Measurements from ENCODE around the gene RBPJ.

RBPJ gene

GRCh38 chr4:26420913-26421312, 100.1 kb downstream of the RBPJ start:
- no peak for DNase-seq (ENCODE audit: extremely low spot score)
- POLR2A ChIA-PET: no interaction called here
- CTCF ChIA-PET: no interaction called here
- no peak for TF ChIP-seq PKNOX1 (IDR thresholded peaks at IDR 0.05)
- no peak for TF ChIP-seq SP1 (IDR thresholded peaks at IDR 0.05)
- no peak for TF ChIP-seq TARDBP (IDR thresholded peaks at IDR 0.05)
- no peak for TF ChIP-seq LEF1 (IDR thresholded peaks at IDR 0.05; ENCODE audit: borderline replicate concordance)
- no peak for TF ChIP-seq BHLHE40 (IDR thresholded peaks at IDR 0.05; ENCODE audit: borderline replicate concordance)
- TF ChIP-seq FOXK2 (IDR thresholded peaks at IDR 0.05): no peak

- CTCF ChIA-PET: no interaction called here
- no peak for TF ChIP-seq FOXK2 (IDR thresholded peaks at IDR 0.05)
- no peak for TF ChIP-seq ELF4 (IDR thresholded peaks at IDR 0.05)
- no peak for TF ChIP-seq LEF1 (IDR thresholded peaks at IDR 0.05; ENCODE audit: borderline replicate concordance)
- no peak for TF ChIP-seq TARDBP (IDR thresholded peaks at IDR 0.05)
- no peak for TF ChIP-seq ARNT (IDR thresholded peaks at IDR 0.05)
- TF ChIP-seq HDGF (IDR thresholded peaks at IDR 0.05; ENCODE audit: borderline replicate concordance): no peak
- no peak for TF ChIP-seq CTBP1 (IDR thresholded peaks at IDR 0.05; ENCODE audit: borderline replicate concordance)
- no peak for TF ChIP-seq BHLHE40 (IDR thresholded peaks at IDR 0.05; ENCODE audit: borderline replicate concordance)
- TF ChIP-seq L3MBTL2 (conservative IDR thresholded peaks at IDR 0.05): no peak
- TF ChIP-seq ZNF384 (IDR thresholded peaks at IDR 0.05): no peak
- no peak for TF ChIP-seq FOXA1 (IDR thresholded peaks at IDR 0.05)
- TF ChIP-seq SUZ12 (IDR thresholded peaks at IDR 0.05): no peak
- TF ChIP-seq NFRKB (IDR thresholded peaks at IDR 0.05): no peak
- no peak for TF ChIP-seq FOXM1 (IDR thresholded peaks at IDR 0.05; ENCODE audit: borderline replicate concordance)
- POLR2A ChIA-PET: no interaction called here
Measured at GRCh38 chr4:26424153-26424552, 103.3 kb downstream of the RBPJ start.

GRCh38 chr4:26424838-26425237, 104.0 kb downstream of the RBPJ start:
- TF ChIP-seq L3MBTL2 (conservative IDR thresholded peaks at IDR 0.05): no peak
- no peak for TF ChIP-seq LEF1 (IDR thresholded peaks at IDR 0.05; ENCODE audit: borderline replicate concordance)
- no peak for TF ChIP-seq SUZ12 (IDR thresholded peaks at IDR 0.05)
- ChIA-PET POLR2A (no interaction called here), CTCF (interaction anchor here (0.6 kb wide), 2 partner anchors 124 to 297 kb away, joined by 3 read pairs; no protein-coding TSS in a partner anchor)
- no peak for DNase-seq (ENCODE audit: extremely low spot score)

More at GRCh38 chr4:26424153-26424552, 103.3 kb downstream of the RBPJ start:
- no peak for DNase-seq (ENCODE audit: extremely low spot score)

- TF ChIP-seq BHLHE40 (IDR thresholded peaks at IDR 0.05; ENCODE audit: borderline replicate concordance) (no peak), NFRKB (IDR thresholded peaks at IDR 0.05) (no peak), FOXK2 (IDR thresholded peaks at IDR 0.05) (no peak), SUZ12 (IDR thresholded peaks at IDR 0.05) (no peak), CTBP1 (IDR thresholded peaks at IDR 0.05; ENCODE audit: borderline replicate concordance) (no peak), TARDBP (IDR thresholded peaks at IDR 0.05) (no peak), PKNOX1 (IDR thresholded peaks at IDR 0.05) (no peak), FOXA1 (IDR thresholded peaks at IDR 0.05) (no peak), L3MBTL2 (conservative IDR thresholded peaks at IDR 0.05) (no peak), ARNT (IDR thresholded peaks at IDR 0.05) (no peak), FOXM1 (IDR thresholded peaks at IDR 0.05; ENCODE audit: borderline replicate concordance) (no peak), ELF4 (IDR thresholded peaks at IDR 0.05) (no peak), SP1 (IDR thresholded peaks at IDR 0.05) (no peak)
- DNase-seq (ENCODE audit: extremely low spot score): no peak
- POLR2A ChIA-PET: no interaction called here
- CTCF ChIA-PET: no interaction called here
Measured at GRCh38 chr4:26425953-26426352, 105.1 kb downstream of the RBPJ start.

- TF ChIP-seq PKNOX1 (IDR thresholded peaks at IDR 0.05) (no peak), SUZ12 (IDR thresholded peaks at IDR 0.05) (no peak), TARDBP (IDR thresholded peaks at IDR 0.05) (no peak), ZNF384 (IDR thresholded peaks at IDR 0.05) (no peak)
- ChIA-PET POLR2A (no interaction called here), CTCF (no interaction called here)
- no peak for DNase-seq (ENCODE audit: extremely low spot score)
Measured at GRCh38 chr4:26426892-26427291, 106.1 kb downstream of the RBPJ start.

GRCh38 chr4:26429910-26430309, 109.1 kb downstream of the RBPJ start:
- ChIA-PET CTCF (interaction anchor here (0.7 kb wide), 1 partner anchor 8 kb away, joined by 4 read pairs; no protein-coding TSS in a partner anchor), POLR2A (no interaction called here)
- DNase-seq (ENCODE audit: extremely low spot score): no peak
- no peak for TF ChIP-seq L3MBTL2 (conservative IDR thresholded peaks at IDR 0.05)
- no peak for TF ChIP-seq FOXM1 (IDR thresholded peaks at IDR 0.05; ENCODE audit: borderline replicate concordance)
- no peak for TF ChIP-seq PKNOX1 (IDR thresholded peaks at IDR 0.05)
- no peak for TF ChIP-seq HDGF (IDR thresholded peaks at IDR 0.05; ENCODE audit: borderline replicate concordance)
- no peak for TF ChIP-seq SP1 (IDR thresholded peaks at IDR 0.05)
- no peak for TF ChIP-seq FOXA1 (IDR thresholded peaks at IDR 0.05)
- no peak for TF ChIP-seq FOXK2 (IDR thresholded peaks at IDR 0.05)
- TF ChIP-seq TARDBP (IDR thresholded peaks at IDR 0.05): no peak
- no peak for TF ChIP-seq NFRKB (IDR thresholded peaks at IDR 0.05)
- no peak for TF ChIP-seq CTBP1 (IDR thresholded peaks at IDR 0.05; ENCODE audit: borderline replicate concordance)
- TF ChIP-seq ARNT (IDR thresholded peaks at IDR 0.05): no peak
- no peak for TF ChIP-seq ZNF384 (IDR thresholded peaks at IDR 0.05)
- TF ChIP-seq ELF4 (IDR thresholded peaks at IDR 0.05): no peak
- TF ChIP-seq LEF1 (IDR thresholded peaks at IDR 0.05; ENCODE audit: borderline replicate concordance): no peak
- no peak for TF ChIP-seq SUZ12 (IDR thresholded peaks at IDR 0.05)
- TF ChIP-seq BHLHE40 (IDR thresholded peaks at IDR 0.05; ENCODE audit: borderline replicate concordance): no peak
